GM19467 (cell line): ENCODE measurements around the gene NFAM1.

Experiments
- ATAC-seq: cut with Tn5 transposase; IDR thresholded peaks from one replicate; pipeline ENCODE4 v1.9.1; 2021; ENCODE audit warnings: mild to moderate bottlenecking, moderate library complexity; ENCODE audit not compliant: unreplicated experiment

Gene NFAM1, protein sequence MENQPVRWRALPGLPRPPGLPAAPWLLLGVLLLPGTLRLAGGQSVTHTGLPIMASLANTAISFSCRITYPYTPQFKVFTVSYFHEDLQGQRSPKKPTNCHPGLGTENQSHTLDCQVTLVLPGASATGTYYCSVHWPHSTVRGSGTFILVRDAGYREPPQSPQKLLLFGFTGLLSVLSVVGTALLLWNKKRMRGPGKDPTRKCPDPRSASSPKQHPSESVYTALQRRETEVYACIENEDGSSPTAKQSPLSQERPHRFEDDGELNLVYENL

GRCh38 chr22:42432020-42432596 is at the start of gene NFAM1:
NFAM1 (minus strand) TSS chr22:42432403; CDS start chr22:42432357, 46 bp downstream.
- ATAC-seq: no peak

GRCh38 chr22:42475122-42475521 is 42.9 kb upstream of the NFAM1 start:
- no peak for ATAC-seq

- ATAC-seq: no peak
Measured at GRCh38 chr22:42473484-42474193, 41.4 kb upstream of the NFAM1 start.

- ATAC-seq: no peak
Measured at GRCh38 chr22:42472671-42473070, 40.5 kb upstream of the NFAM1 start.

DNA sequence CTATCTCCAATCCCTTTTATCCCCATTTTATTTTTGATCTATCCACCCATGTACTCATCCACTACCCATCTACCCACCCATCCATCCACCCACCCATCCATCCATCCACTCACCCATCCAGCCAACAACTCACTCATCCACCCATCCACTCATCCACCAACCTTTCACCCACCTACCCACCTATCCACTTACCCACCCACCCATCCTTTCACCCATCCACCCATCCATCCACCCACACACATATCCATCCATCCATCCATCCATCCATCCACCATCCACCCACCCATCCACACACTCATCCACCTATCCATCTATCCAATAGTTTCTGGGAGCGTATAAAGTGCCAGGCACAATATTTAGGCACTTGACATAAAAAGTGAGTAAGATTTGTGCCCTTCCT is 39.2 kb upstream of the NFAM1 start:
- no peak for ATAC-seq

- ATAC-seq: no peak
Measured at GRCh38 chr22:42470366-42471082, 38.3 kb upstream of the NFAM1 start.

DNA sequence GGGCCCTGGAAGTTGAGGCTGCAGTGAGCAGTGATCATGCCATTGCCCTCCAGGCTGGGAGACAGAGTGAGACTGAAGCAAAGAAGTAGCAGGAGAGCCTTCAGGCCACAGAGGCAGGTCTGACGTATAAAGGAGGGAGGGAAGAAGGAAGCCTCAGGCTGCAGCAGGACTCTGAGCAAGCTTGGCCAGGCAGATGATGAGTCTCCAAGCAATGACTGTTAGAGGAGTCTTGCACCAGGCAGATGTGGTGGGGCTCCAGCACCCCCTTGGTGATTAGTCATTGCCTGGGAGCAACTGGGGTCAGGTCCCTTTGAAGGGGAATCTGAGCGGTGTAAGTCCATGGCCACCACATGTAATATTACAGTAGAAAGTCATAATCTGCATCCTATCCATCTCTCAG is 36.6 kb upstream of the NFAM1 start:
- ATAC-seq: no peak

- no peak for ATAC-seq
Measured at GRCh38 chr22:42462016-42462415, 29.8 kb upstream of the NFAM1 start.

- no peak for ATAC-seq
Measured at GRCh38 chr22:42461511-42461910, 29.3 kb upstream of the NFAM1 start.

- ATAC-seq: no peak
Measured at GRCh38 chr22:42459287-42460063, 27.3 kb upstream of the NFAM1 start.

GRCh38 chr22:42452916-42453315 is 20.7 kb upstream of the NFAM1 start:
- ATAC-seq: no peak

DNA sequence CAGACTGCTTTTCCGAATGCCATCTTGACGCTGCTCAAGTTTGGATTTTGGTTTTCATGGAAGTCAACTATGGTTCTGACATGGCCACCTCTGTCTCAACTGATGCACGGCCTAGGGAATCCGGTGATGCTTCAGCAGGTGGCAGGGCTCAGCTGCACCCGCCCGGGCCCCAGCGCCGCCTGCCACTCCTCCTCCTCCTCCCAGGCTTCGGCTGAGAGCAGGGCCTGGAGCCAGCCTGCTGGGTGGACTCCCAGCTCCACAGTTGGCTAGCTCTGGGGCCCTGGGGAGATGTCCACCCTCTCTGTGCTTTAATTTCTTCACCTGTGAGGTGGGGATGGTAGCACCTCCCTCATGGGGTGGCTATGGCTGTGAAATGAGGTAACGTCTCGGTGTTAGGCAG is 20.3 kb upstream of the NFAM1 start:
- ATAC-seq: no peak

DNA sequence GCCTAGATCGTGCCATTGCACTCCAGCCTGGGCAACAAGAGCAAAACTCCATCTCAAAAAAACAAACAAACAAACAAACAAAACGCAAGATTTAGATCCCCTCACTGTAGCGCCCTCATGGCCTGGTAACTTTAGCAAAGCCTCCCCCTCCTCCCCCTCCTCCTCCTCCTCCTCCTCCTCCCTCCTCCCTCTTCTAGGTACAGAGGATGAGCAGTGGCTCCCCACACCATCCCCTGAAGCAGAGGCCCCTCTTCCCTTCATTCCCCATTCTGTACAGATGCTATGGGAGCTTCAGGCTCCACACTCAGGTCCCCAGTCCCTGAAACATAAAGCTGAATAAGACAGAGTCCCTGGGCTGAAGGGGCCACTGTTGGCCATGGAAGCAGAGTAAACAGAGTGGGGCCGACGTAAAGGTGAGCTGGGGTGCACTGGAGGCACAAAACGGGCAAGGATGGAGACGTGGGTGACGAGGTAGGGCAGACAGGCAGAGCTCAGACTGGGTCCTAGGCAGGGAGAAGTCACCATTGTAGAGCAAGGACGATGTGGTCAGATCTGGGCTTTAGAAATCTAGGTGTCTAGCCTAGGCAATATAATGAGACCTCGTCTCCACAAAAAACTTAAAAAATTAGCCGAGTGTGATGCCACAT is 19.4 kb upstream of the NFAM1 start:
- no peak for ATAC-seq

- ATAC-seq: no peak
Measured at GRCh38 chr22:42450862-42451261, 18.7 kb upstream of the NFAM1 start.

DNA sequence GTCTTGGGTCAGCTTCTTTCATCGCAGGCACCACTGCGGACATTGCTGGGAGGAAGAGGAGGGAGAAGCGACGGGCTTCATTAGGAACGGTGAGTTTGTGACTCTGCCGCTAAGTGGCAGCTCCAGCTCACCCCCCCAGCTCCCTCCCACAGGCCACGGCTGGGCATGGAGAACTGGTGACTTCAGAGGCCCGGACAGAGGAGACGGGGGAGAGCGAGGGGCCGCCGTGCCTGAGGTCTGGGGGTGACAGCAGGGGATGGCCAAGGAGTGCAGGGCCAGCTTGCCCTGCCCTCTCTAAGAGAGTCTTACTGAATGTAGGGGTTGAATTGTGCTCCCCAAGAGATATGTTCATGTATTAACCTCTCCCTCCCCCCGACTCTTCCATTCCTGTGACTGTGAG is 13.9 kb upstream of the NFAM1 start:
- no peak for ATAC-seq

DNA sequence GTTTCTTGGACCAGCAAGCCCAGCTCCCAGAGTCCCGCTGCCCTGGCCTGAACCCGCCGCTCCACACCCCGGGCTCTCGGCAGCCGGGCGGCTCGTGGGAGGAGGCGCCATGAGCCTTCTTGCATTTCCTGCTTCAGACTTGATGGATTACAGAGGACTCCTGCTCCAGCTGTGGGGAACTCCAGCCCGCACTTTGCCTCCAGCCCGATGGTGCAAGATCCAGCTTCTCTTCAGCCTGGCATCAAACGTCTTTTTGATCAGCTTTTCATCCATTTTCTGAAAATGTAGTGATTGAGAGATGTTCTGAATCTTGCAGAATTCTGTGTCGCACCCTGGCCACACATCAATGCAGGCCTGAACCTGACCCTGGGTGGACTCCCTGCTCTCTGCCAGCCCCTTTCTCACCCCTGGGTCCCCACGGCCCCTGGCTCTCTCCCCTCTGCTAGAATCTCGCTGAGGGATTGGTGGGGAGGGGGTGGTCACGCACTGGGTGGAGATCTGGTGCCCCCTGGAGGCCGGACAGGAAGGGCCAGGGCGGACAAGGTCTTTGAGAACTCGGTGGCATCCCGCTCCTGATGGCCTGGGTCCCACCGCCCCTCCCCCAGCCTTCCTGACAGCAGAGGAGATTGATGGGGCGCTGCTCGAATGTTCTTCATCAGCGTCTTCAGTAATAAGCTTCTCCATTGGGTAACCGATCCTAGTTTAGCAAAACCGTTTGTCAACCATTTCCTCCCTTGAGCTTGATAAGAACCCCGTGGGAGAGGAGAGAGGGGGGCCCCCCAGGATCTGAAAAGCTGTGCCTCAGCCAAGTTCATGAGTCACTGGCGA is 12.1 kb upstream of the NFAM1 start:
- ATAC-seq: no peak

DNA sequence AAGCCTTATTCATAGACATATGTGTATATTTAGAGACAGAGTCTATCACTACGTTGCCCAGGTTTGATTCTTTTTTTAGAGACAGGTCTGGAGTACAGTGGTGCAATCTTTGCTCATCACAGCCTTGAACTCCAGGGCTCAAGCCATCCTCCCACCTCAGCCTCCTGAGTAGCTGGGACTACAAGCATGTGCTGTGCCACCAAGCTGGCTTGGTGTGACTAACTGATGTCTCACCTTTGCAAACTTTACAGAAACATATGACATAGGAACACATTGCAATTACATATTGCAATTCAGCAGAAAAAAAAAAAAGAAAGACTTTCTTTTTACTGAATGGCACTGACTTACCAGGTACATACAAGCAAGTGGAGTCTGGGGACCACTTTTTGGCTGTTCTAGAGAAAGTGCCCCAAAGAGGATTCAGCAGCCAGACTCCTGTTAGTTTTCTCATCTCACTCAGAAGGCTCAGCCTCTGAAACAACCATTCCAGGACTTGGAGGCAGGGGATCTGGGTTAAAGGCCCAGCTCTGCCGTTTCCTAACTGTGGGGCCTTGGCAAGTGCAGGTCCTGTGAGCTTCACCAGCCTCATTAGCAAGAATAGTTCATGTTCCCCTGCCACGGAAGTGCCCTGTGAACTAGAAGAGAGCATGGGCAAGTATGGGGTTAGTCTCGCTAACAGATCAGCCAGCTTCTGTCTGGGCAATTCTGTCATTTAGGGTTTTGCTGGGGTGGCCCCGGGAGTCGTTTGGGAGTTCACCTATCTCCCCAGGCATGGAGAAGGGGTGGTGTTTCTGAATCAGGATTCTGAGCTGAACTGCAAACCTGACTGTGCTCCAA is 11.3 kb upstream of the NFAM1 start:
- ATAC-seq: no peak

GRCh38 chr22:42442748-42443147 is 10.5 kb upstream of the NFAM1 start:
- no peak for ATAC-seq

DNA sequence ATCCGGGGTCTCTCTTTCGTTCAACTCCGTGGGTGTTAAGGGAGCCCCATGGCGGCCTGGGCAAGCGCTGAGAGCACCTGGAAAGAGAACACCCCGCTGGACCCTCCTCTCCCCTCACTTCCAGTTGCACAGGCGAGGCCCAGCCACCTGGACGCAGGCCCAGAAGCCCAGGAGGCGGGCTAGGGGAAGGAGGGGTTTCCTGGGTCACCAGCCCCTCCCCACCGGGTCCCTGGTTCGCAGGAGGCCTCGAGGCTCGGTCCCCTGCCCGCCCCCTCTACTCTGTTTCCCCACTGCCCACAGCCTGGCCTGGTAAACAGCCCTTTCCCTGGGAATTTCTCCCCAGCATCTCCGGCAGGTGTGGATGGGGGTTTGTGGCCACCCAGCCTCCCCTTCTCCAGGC is 8.5 kb upstream of the NFAM1 start:
- no peak for ATAC-seq
